Keratinocyte (primary cell): ENCODE measurements around the gene CDK12. TPM values are rescaled to one million over a fixed set of nuclear protein-coding genes. Genes with fewer than 3 reads are reported as not detected.

ENCODE experiments used
- DNase-seq: peaks from one replicate; pipeline ENCODE4 v3.0.0-alpha.2; 2011; ENCODE audit warnings: low read depth, missing footprints, low spot score
- FAIRE-seq: peaks from 2 replicates; lab custom pipeline; 2011; peaks lifted over from hg19 to GRCh38; lab: Jason Lieb, UNC
- H2AFZ ChIP-seq: 2 replicates; pipeline ENCODE4 v1.6.0; 2012; ENCODE audit warnings: low read length, control low read depth, inconsistent platforms; ENCODE audit not compliant: control insufficient read depth
- H3K27ac ChIP-seq: 2 replicates; pipeline ENCODE4 v1.5.1; 2011; ENCODE audit warnings: low read length; ENCODE audit not compliant: control insufficient read depth, insufficient read depth
- H3K27me3 ChIP-seq: 3 replicates; pipeline ENCODE4 v1.6.0; 2011; ENCODE audit warnings: low read length; ENCODE audit not compliant: control insufficient read depth, insufficient read depth; ENCODE audit errors: extremely low read depth
- H3K36me3 ChIP-seq, 2 experiments: 2 replicates in 1 of 2; 3 replicates in 1 of 2; pipeline ENCODE4 v1.5.1; 2011; ENCODE audit warnings: low read length in 2 of 2, mild to moderate bottlenecking in 1 of 2; ENCODE audit not compliant: control insufficient read depth in 2 of 2, insufficient read depth in 2 of 2; ENCODE audit errors: extremely low read depth in 1 of 2
- H3K4me1 ChIP-seq: 3 replicates; pipeline ENCODE4 v1.5.1; 2011; ENCODE audit warnings: low read length; ENCODE audit not compliant: control insufficient read depth, insufficient read depth; ENCODE audit errors: extremely low read depth
- H3K4me2 ChIP-seq: 3 replicates; pipeline ENCODE4 v1.6.0; 2011; ENCODE audit warnings: low read depth, low read length; ENCODE audit not compliant: control insufficient read depth, insufficient read depth; ENCODE audit errors: extremely low read depth
- H3K4me3 ChIP-seq, 3 experiments: fragments of 200-600 bp in 1 of 3; sonication (generic) in 1 of 3; 2 replicates in 2 of 3; 3 replicates in 1 of 3; pipeline ENCODE4 v1.5.1; 2011 to 2016; ENCODE audit warnings: low read length in 3 of 3, mild to moderate bottlenecking in 3 of 3, control low read depth in 2 of 3, inconsistent platforms in 1 of 3, low read depth in 1 of 3, mixed read lengths in 1 of 3, mixed run types in 1 of 3, moderate library complexity in 1 of 3; ENCODE audit not compliant: control insufficient read depth in 2 of 3, insufficient read depth in 2 of 3; ENCODE audit errors: extremely low read depth in 1 of 3
- H3K79me2 ChIP-seq: 2 replicates; pipeline ENCODE4 v1.6.0; 2012; ENCODE audit warnings: low read length; ENCODE audit not compliant: control insufficient read depth, insufficient read depth
- H3K9ac ChIP-seq: 3 replicates; pipeline ENCODE4 v1.6.0; 2011; ENCODE audit warnings: low read length; ENCODE audit not compliant: control insufficient read depth, insufficient read depth; ENCODE audit errors: extremely low read depth
- H3K9me1 ChIP-seq: 3 replicates; pipeline ENCODE4 v1.6.0; 2011; ENCODE audit warnings: low read length; ENCODE audit not compliant: control insufficient read depth, insufficient read depth; ENCODE audit errors: extremely low read depth
- H3K9me3 ChIP-seq: 2 replicates; pipeline ENCODE4 v1.5.1; 2012; ENCODE audit warnings: low read depth, low read length; ENCODE audit not compliant: control insufficient read depth
- H4K20me1 ChIP-seq: 3 replicates; pipeline ENCODE4 v1.6.0; 2011; ENCODE audit warnings: low read length; ENCODE audit not compliant: control insufficient read depth, insufficient read depth; ENCODE audit errors: extremely low read depth
- CTCF ChIP-seq, 3 experiments: IDR thresholded peaks in 1 of 3; conservative IDR thresholded peaks in 1 of 3; optimal IDR thresholded peaks in 1 of 3; 2 replicates in 2 of 3; 3 replicates in 1 of 3; pipeline versions ENCODE3 to v1.5.1; 2011; ENCODE audit warnings: low read length in 3 of 3, mild to moderate bottlenecking in 3 of 3, moderate library complexity in 2 of 3, control low read depth in 1 of 3, inconsistent platforms in 1 of 3; ENCODE audit not compliant: insufficient read depth in 2 of 3; ENCODE audit errors: extremely low read depth in 1 of 3
- EZH2 ChIP-seq: IDR thresholded peaks from one replicate; pipeline ENCODE4 v1.6.1; 2012; ENCODE audit warnings: inconsistent platforms, mild to moderate bottlenecking, low read length, moderate library complexity
- dilution Hi-C: fragments of 300-500 bp; cut with MboI; formaldehyde crosslinking; loops from one replicate; pipeline ENCODE4 v1.7.0; 2020; ENCODE audit warnings: low sequenced_read_pairs; ENCODE audit not compliant: extremely low pct_ligation_motif_present
- polyA plus RNA-seq, 5 experiments: library from polyadenylated mRNA; depleted of rRNA in 3 of 5; stranded (reverse) in 3 of 5; stranded (forward) in 1 of 5; unstranded in 1 of 5; fragments of >200 nt; gene quantifications; 1 replicate in 1 of 5; 2 replicates in 3 of 5; 3 replicates in 1 of 5; pipeline versions ENCODE4 v1.2.1 to v1.2.3, GENCODE V29; 2011 to 2012; ENCODE audit warnings: missing spikeins in 2 of 5, low read depth in 1 of 5, low replicate concordance in 1 of 5

CDK12 gene
- polyA plus RNA-seq, 1 donor (not counting 4 experiments of a cell fraction or from before 2014, with no cell fraction given): 25.7 TPM

- no peak overlapping the region for H3K4me3 ChIP-seq
- H3K4me2 ChIP-seq: no peak overlapping the region
- H3K27me3 ChIP-seq: no peaks in the 10 kb centered on the region
- dilution Hi-C loops: no loop called here
- H3K9me1 ChIP-seq: no peaks in the 10 kb centered on the region
- DNase-seq: no peak
- no peaks in the 10 kb centered on the region for H4K20me1 ChIP-seq
- H3K79me2 ChIP-seq: peaks cover 16% of the 10 kb centered on the region
- no peaks in the 10 kb centered on the region for H3K9me3 ChIP-seq
- H3K9ac ChIP-seq: no peak overlapping the region
- no peak overlapping the region for H3K27ac ChIP-seq
- no peak for TF ChIP-seq CTCF (optimal IDR thresholded peaks at IDR 0.05 in 1 of 3, IDR thresholded peaks at IDR 0.05 in 1 of 3, conservative IDR thresholded peaks at IDR 0.05 in 1 of 3; ENCODE audit: extremely low read depth in 1 of 3, insufficient read depth in 2 of 3, low read length in 3 of 3)
- no peak for TF ChIP-seq EZH2
- FAIRE-seq: no peak
- peaks cover 0 to 4% of the 10 kb centered on the region in 2 experiments for H3K36me3 ChIP-seq
- H3K4me1 ChIP-seq: peaks cover 18% of the 10 kb centered on the region
- no peak overlapping the region for H2AFZ ChIP-seq
Observed at GRCh38 chr17:39483506-39483905, 22.2 kb downstream of the CDK12 start.

- Histone ChIP-seq H3K4me2 (no peak overlapping the region), H3K79me2 (peaks cover 18% of the 10 kb centered on the region), H3K4me3 (no peak overlapping the region), H3K36me3 (peaks cover 0 to 2% of the 10 kb centered on the region in 2 experiments), H3K9me1 (no peaks in the 10 kb centered on the region), H2AFZ (no peak overlapping the region), H3K27ac (no peak overlapping the region), H3K9me3 (no peaks in the 10 kb centered on the region), H3K27me3 (no peaks in the 10 kb centered on the region), H4K20me1 (no peaks in the 10 kb centered on the region), H3K4me1 (peaks cover 18% of the 10 kb centered on the region), H3K9ac (no peak overlapping the region)
- dilution Hi-C loops: no loop called here
- TF ChIP-seq EZH2 (no peak), CTCF (optimal IDR thresholded peaks at IDR 0.05 in 1 of 3, IDR thresholded peaks at IDR 0.05 in 1 of 3, conservative IDR thresholded peaks at IDR 0.05 in 1 of 3; ENCODE audit: extremely low read depth in 1 of 3, insufficient read depth in 2 of 3, low read length in 3 of 3) (no peak)
- no peak for DNase-seq
- FAIRE-seq: no peak
Observed at GRCh38 chr17:39484178-39484577, 22.9 kb downstream of the CDK12 start.
